ENCODE results near the gene PKD1. TPM values are rescaled to one million over a fixed set of nuclear protein-coding genes. Genes with fewer than 3 reads are reported as not detected.

Gene PKD1
- total RNA-seq, 2 donors from 2014 or later, result 205 to 349 TPM

GRCh38 chr16:2166263-2167067 is 30.8 kb upstream of the PKD1 start:
- Histone ChIP-seq H3K27ac (no peak overlapping the region), H3K4me3 (no peak overlapping the region), H3K27me3 (replicated peaks; ENCODE audit: insufficient read depth) (no peaks in the 10 kb centered on the region), H3K9me3 (no peaks in the 10 kb centered on the region), H3K36me3 (peaks cover 0 to 4% of the 10 kb centered on the region in 2 donors), H3K4me1 (replicated peaks) (peaks cover 13% of the 10 kb centered on the region)
- 84% methylated on average over 17 of the region's 17 CpGs for WGBS
- intact Hi-C loops (cut with DNase I), result no loop called here
- no peak for DNase-seq (ENCODE audit: low spot score)
- no peak for TF ChIP-seq POLR2A (IDR thresholded peaks at IDR 0.05)
- TF ChIP-seq POLR2AphosphoS5 (IDR thresholded peaks at IDR 0.05), result no peak
- TF ChIP-seq, protein P1, sequence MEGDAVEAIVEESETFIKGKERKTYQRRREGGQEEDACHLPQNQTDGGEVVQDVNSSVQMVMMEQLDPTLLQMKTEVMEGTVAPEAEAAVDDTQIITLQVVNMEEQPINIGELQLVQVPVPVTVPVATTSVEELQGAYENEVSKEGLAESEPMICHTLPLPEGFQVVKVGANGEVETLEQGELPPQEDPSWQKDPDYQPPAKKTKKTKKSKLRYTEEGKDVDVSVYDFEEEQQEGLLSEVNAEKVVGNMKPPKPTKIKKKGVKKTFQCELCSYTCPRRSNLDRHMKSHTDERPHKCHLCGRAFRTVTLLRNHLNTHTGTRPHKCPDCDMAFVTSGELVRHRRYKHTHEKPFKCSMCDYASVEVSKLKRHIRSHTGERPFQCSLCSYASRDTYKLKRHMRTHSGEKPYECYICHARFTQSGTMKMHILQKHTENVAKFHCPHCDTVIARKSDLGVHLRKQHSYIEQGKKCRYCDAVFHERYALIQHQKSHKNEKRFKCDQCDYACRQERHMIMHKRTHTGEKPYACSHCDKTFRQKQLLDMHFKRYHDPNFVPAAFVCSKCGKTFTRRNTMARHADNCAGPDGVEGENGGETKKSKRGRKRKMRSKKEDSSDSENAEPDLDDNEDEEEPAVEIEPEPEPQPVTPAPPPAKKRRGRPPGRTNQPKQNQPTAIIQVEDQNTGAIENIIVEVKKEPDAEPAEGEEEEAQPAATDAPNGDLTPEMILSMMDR (IDR thresholded peaks at IDR 0.05), result no peak

- peaks cover 0 to 4% of the 10 kb centered on the region in 2 donors for H3K36me3 ChIP-seq
- H3K4me1 ChIP-seq (replicated peaks), result peaks cover 13% of the 10 kb centered on the region
- no peaks in the 10 kb centered on the region for H3K9me3 ChIP-seq
- H3K27me3 ChIP-seq (replicated peaks; ENCODE audit: insufficient read depth), result no peaks in the 10 kb centered on the region
- TF ChIP-seq, protein P1 (IDR thresholded peaks at IDR 0.05), result no peak
- no peak for TF ChIP-seq POLR2A (IDR thresholded peaks at IDR 0.05)
- TF ChIP-seq POLR2AphosphoS5 (IDR thresholded peaks at IDR 0.05), result no peak
- WGBS, result over 99% methylated on average over 12 of the region's 12 CpGs
- no peak overlapping the region for H3K4me3 ChIP-seq
- H3K27ac ChIP-seq, result no peak overlapping the region
- DNase-seq (ENCODE audit: low spot score), result no peak
- intact Hi-C loops (cut with DNase I), result no loop called here
Measured at GRCh38 chr16:2165861-2166260, 30.2 kb upstream of the PKD1 start.

GRCh38 chr16:2163211-2163881 is 27.6 kb upstream of the PKD1 start:
- Histone ChIP-seq H3K36me3 (peaks cover 0 to 4% of the 10 kb centered on the region in 2 donors), H3K4me3 (no peak overlapping the region), H3K27ac (peak overlapping the region; percentile 59 to 68), H3K4me1 (replicated peaks) (peaks cover 13% of the 10 kb centered on the region), H3K9me3 (no peaks in the 10 kb centered on the region), H3K27me3 (replicated peaks; ENCODE audit: insufficient read depth) (no peaks in the 10 kb centered on the region)
- peak; percentile 64 for DNase-seq (ENCODE audit: low spot score)
- intact Hi-C loops (cut with DNase I), result no loop called here
- TF ChIP-seq POLR2A (IDR thresholded peaks at IDR 0.05), result no peak
- TF ChIP-seq, protein P1 (IDR thresholded peaks at IDR 0.05), result no peak
- no peak for TF ChIP-seq POLR2AphosphoS5 (IDR thresholded peaks at IDR 0.05)
- 43% methylated on average over 25 of the region's 26 CpGs for WGBS

- no peaks in the 10 kb centered on the region for H3K27me3 ChIP-seq (replicated peaks; ENCODE audit: insufficient read depth)
- no peak for DNase-seq (ENCODE audit: low spot score)
- H3K4me3 ChIP-seq, result no peak overlapping the region
- no peaks in the 10 kb centered on the region for H3K36me3 ChIP-seq
- WGBS, result 34% methylated on average over 13 of the region's 13 CpGs
- H3K27ac ChIP-seq, result peak overlapping the region; percentile 59 to 68
- intact Hi-C loops (cut with DNase I), result no loop called here
- TF ChIP-seq, protein P1 (IDR thresholded peaks at IDR 0.05), result no peak
- TF ChIP-seq POLR2A (IDR thresholded peaks at IDR 0.05) (no peak), POLR2AphosphoS5 (IDR thresholded peaks at IDR 0.05) (no peak)
- peaks cover 13% of the 10 kb centered on the region for H3K4me1 ChIP-seq (replicated peaks)
- H3K9me3 ChIP-seq, result no peaks in the 10 kb centered on the region
Measured at GRCh38 chr16:2162676-2163118, 27.0 kb upstream of the PKD1 start.
